ENCODE measurements around the gene SIGLEC1.

DNA sequence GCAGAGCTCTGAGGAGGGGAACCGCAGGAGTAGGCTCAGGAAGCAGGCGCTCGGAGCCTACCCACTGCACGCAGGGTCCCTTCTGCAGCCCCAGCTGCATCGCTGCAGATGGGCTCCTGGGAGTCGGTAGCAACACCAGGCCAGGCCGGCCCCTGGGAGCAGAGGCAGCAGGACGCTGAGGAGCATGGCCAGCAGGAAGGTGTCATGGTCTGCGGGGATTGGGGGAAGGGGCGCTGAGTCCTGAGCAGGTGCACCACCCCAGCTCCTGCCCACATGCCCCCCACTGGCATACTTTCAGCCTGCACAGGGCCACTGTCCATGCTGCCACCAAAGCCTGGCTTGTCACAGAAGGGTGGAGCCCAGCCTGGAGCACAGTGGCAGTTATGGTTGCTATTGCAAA lies 41.5 kb downstream of the SIGLEC1 start:
- TF ChIP-seq, protein P1, sequence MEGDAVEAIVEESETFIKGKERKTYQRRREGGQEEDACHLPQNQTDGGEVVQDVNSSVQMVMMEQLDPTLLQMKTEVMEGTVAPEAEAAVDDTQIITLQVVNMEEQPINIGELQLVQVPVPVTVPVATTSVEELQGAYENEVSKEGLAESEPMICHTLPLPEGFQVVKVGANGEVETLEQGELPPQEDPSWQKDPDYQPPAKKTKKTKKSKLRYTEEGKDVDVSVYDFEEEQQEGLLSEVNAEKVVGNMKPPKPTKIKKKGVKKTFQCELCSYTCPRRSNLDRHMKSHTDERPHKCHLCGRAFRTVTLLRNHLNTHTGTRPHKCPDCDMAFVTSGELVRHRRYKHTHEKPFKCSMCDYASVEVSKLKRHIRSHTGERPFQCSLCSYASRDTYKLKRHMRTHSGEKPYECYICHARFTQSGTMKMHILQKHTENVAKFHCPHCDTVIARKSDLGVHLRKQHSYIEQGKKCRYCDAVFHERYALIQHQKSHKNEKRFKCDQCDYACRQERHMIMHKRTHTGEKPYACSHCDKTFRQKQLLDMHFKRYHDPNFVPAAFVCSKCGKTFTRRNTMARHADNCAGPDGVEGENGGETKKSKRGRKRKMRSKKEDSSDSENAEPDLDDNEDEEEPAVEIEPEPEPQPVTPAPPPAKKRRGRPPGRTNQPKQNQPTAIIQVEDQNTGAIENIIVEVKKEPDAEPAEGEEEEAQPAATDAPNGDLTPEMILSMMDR (IDR thresholded peaks at IDR 0.05): no peak
- TF ChIP-seq POLR2A (IDR thresholded peaks at IDR 0.05): no peak
